Endothelial cell of umbilical vein (primary cell): ENCODE measurements around the gene PRDM7. TPM values are rescaled to one million over a fixed set of nuclear protein-coding genes. Genes with fewer than 3 reads are reported as not detected.

Experiments
- BruUV-seq: library from RNA; stranded (reverse); fragments of 400-500 nt; replicated peaks from 2 replicates; lab custom pipeline; 2021; lab: Mats Ljungman, UMichigan
- CTCF ChIA-PET: fragments of 300-600, 350-600 bp; sonication (Branson Sonifier 250); formaldehyde crosslinking; loops from one replicate; lab custom pipeline; 2021; ENCODE audit warnings: antibody characterized with exemption, inconsistent platforms; lab: Charles Lee
- POLR2A ChIA-PET: fragments of 300-600, 350-600 bp; sonication (Branson Sonifier 250); formaldehyde crosslinking; loops from one replicate; lab custom pipeline; 2021; ENCODE audit warnings: antibody characterized with exemption, inconsistent platforms; lab: Charles Lee
- DNase-seq: peaks from one replicate; pipeline ENCODE4 v3.0.0-alpha.2; 2011; ENCODE audit warnings: low read depth, low spot score
- FAIRE-seq: peaks from 2 replicates; lab custom pipeline; 2011; peaks lifted over from hg19 to GRCh38; lab: Jason Lieb, UNC
- H2AFZ ChIP-seq: 2 replicates; pipeline ENCODE4 v1.6.0; 2012; ENCODE audit warnings: low read depth, low read length, control low read depth, inconsistent platforms
- H3K27ac ChIP-seq: 2 replicates; pipeline ENCODE4 v1.5.1; 2011; ENCODE audit warnings: low read depth, mild to moderate bottlenecking, control low read depth, low read length, moderate library complexity; ENCODE audit not compliant: insufficient read depth
- H3K27me3 ChIP-seq, 2 experiments: 2 replicates each; pipeline versions ENCODE4 v1.6.0 to v1.6.1; 2011; ENCODE audit warnings: low read length in 2 of 2, mixed read lengths in 1 of 2; ENCODE audit not compliant: control insufficient read depth in 2 of 2, insufficient read depth in 2 of 2
- H3K36me3 ChIP-seq, 2 experiments: 2 replicates in 1 of 2; 3 replicates in 1 of 2; pipeline ENCODE4 v1.5.1; 2011; ENCODE audit warnings: low read length in 2 of 2, mild to moderate bottlenecking in 1 of 2, moderate library complexity in 1 of 2; ENCODE audit not compliant: control insufficient read depth in 2 of 2, insufficient read depth in 2 of 2; ENCODE audit errors: extremely low read depth in 1 of 2
- H3K4me1 ChIP-seq: 3 replicates; pipeline ENCODE4 v1.5.1; 2011; ENCODE audit warnings: mild to moderate bottlenecking, low read length; ENCODE audit not compliant: control insufficient read depth, insufficient read depth; ENCODE audit errors: extremely low read depth
- H3K4me2 ChIP-seq: 2 replicates; pipeline ENCODE4 v1.6.1; 2011; ENCODE audit warnings: low read length, control low read depth, mixed read lengths; ENCODE audit not compliant: insufficient read depth
- H3K4me3 ChIP-seq, 3 experiments: fragments of 200-600 bp in 1 of 3; sonication (generic), shearing (Covaris generic) in 1 of 3; replicated peaks in 1 of 3; 2 replicates each; pipeline ENCODE4 v1.5.1; 2011 to 2016; ENCODE audit warnings: control low read depth in 3 of 3, low read length in 3 of 3, mild to moderate bottlenecking in 2 of 3, inconsistent platforms in 1 of 3, low read depth in 1 of 3, moderate library complexity in 1 of 3; ENCODE audit not compliant: insufficient read depth in 1 of 3
- H3K79me2 ChIP-seq: 2 replicates; pipeline ENCODE4 v1.6.0; 2012; ENCODE audit warnings: low read length, inconsistent platforms; ENCODE audit not compliant: control insufficient read depth, insufficient read depth
- H3K9ac ChIP-seq: replicated peaks from 2 replicates; pipeline ENCODE3; 2011; ENCODE audit warnings: low read length, control low read depth; ENCODE audit not compliant: insufficient read depth; ENCODE audit errors: extremely low read depth
- H3K9me1 ChIP-seq: replicated peaks from 3 replicates; pipeline ENCODE4 v1.6.0; 2011; ENCODE audit warnings: mild to moderate bottlenecking, low read length; ENCODE audit not compliant: control insufficient read depth, insufficient read depth; ENCODE audit errors: extremely low read depth
- H3K9me3 ChIP-seq: replicated peaks from 2 replicates; pipeline ENCODE4 v1.5.1; 2012; ENCODE audit warnings: low read length, inconsistent platforms; ENCODE audit not compliant: control insufficient read depth, insufficient read depth
- H4K20me1 ChIP-seq: replicated peaks from 2 replicates; pipeline ENCODE3; 2011; ENCODE audit warnings: mild to moderate bottlenecking, low read length; ENCODE audit not compliant: control insufficient read depth, insufficient read depth; ENCODE audit errors: extremely low read depth
- CTCF ChIP-seq, 2 donors: IDR thresholded peaks; 1 replicate in 1 of 2; 2 replicates in 1 of 2; pipeline ENCODE4 v1.5.1; 2011; ENCODE audit warnings: low read length in 2 of 2, mild to moderate bottlenecking in 2 of 2, moderate library complexity in 2 of 2, control low read depth in 1 of 2, inconsistent platforms in 1 of 2, low read depth in 1 of 2; ENCODE audit not compliant: insufficient read depth in 1 of 2; ENCODE audit errors: extremely low read depth in 1 of 2
- EZH2 ChIP-seq: IDR thresholded peaks from 2 replicates; pipeline ENCODE4 v1.6.1; 2012; ENCODE audit warnings: borderline replicate concordance, low read depth, mild to moderate bottlenecking, moderate library complexity, low read length, inconsistent platforms; ENCODE audit not compliant: severe bottlenecking
- FOS ChIP-seq: IDR thresholded peaks from 2 replicates; pipeline ENCODE4 v1.6.1; 2011; ENCODE audit warnings: mild to moderate bottlenecking, low read length, moderate library complexity, borderline replicate concordance; ENCODE audit not compliant: insufficient read depth
- GATA2 ChIP-seq: IDR thresholded peaks from 2 replicates; pipeline ENCODE4 v1.7.0; 2011; ENCODE audit warnings: low read depth, mild to moderate bottlenecking, moderate library complexity, mixed read lengths, low read length; ENCODE audit not compliant: insufficient read length, insufficient read depth
- JUN ChIP-seq: IDR thresholded peaks from 2 replicates; pipeline ENCODE4 v1.6.1; 2011; ENCODE audit warnings: borderline replicate concordance, low read depth; ENCODE audit not compliant: insufficient read length, insufficient read depth
- MYC ChIP-seq: IDR thresholded peaks from one replicate; pipeline ENCODE4 v1.6.1; 2011; ENCODE audit warnings: mild to moderate bottlenecking, low read depth, low read length
- POLR2A ChIP-seq: IDR thresholded peaks from 2 replicates; pipeline ENCODE4 v1.6.1; 2012; ENCODE audit warnings: low read depth, mild to moderate bottlenecking, control low read depth, low read length
- POLR2AphosphoS5 ChIP-seq: IDR thresholded peaks from 2 replicates; pipeline ENCODE4 v1.6.1; 2012; ENCODE audit warnings: low read depth, mild to moderate bottlenecking, control low read depth, low read length, moderate library complexity; ENCODE audit not compliant: insufficient read depth
- dilution Hi-C: fragments of 300-500 bp; cut with MboI; formaldehyde crosslinking; loops from one replicate; pipeline ENCODE4 v1.15.0; 2019; ENCODE audit warnings: low sequenced_read_pairs; ENCODE audit not compliant: extremely low pct_ligation_motif_present
- intact Hi-C: fragments of 100-400 bp; cut with micrococcal nuclease; formaldehyde crosslinking; loops from one replicate; pipeline ENCODE4 v1.10.0; 2022
- polyA plus RNA-seq, 4 experiments: library from polyadenylated mRNA; depleted of rRNA in 3 of 4; stranded (reverse) in 3 of 4; unstranded in 1 of 4; fragments of >200 nt; gene quantifications; 2 replicates each; pipeline versions ENCODE4 v1.2.1 to v1.2.3, GENCODE V29; 2011 to 2012; ENCODE audit warnings: missing spikeins in 1 of 4
- total RNA-seq: library from RNA; stranded (reverse); gene quantifications from 2 replicates; pipeline ENCODE4 v1.2.3, GENCODE V29; 2021
- TF ChIP-seq, protein P1 (sequence below): IDR thresholded peaks from 2 replicates; pipeline ENCODE4 v1.6.1; 2011; ENCODE audit not compliant: insufficient read depth, insufficient read length

The PRDM7 gene
- total and polyA plus RNA-seq, 2 donors (not counting 3 experiments of a cell fraction or from before 2014, with no cell fraction given) = not detected

DNA sequence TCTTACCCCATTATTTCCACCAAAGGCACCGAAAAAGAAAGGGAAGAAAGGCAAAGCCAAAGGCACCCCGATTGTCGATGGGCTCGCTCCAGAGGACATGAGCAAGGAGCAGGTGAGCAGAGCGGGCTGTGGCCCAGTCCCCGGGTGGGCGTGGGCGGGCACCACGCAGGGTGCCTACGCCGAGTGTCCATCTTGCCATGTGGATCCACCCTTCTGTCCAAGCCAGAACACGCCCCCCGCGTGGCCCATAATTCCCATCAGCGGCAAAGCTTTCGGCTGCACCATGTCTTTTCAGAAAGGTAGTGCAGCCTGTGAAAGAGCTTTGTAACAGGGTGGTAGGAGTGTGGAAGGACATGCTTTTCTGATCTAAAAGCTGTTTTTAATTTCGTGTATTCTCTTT, 49.5 kb downstream of the PRDM7 start:
- H4K20me1 ChIP-seq = no peaks in the 10 kb centered on the region
- FAIRE-seq = no peak
- no TSS peak for BruUV-seq
- H3K9ac ChIP-seq = no peak overlapping the region
- no peak overlapping the region for H3K27ac ChIP-seq
- H3K9me3 ChIP-seq = no peaks in the 10 kb centered on the region
- no peak overlapping the region for H3K4me3 ChIP-seq
- POLR2A ChIA-PET = no interaction called here
- dilution Hi-C loops (no loop called here), intact Hi-C loops (no loop called here)
- H3K27me3 ChIP-seq = no peaks in the 10 kb centered on the region
- no peak overlapping the region for H3K4me2 ChIP-seq
- peaks cover 0 to 2% of the 10 kb centered on the region in 2 experiments for H3K36me3 ChIP-seq
- no peak for DNase-seq
- peaks cover 4% of the 10 kb centered on the region for H3K79me2 ChIP-seq
- H3K4me1 ChIP-seq = peaks cover 4% of the 10 kb centered on the region
- H3K9me1 ChIP-seq = no peaks in the 10 kb centered on the region
- H2AFZ ChIP-seq = no peak overlapping the region
- CTCF ChIA-PET = no interaction called here
- TF ChIP-seq CTCF (IDR thresholded peaks at IDR 0.05; ENCODE audit: extremely low read depth in 1 of 2, insufficient read depth in 1 of 2, low read depth in 1 of 2, low read length in 2 of 2) (no peak), JUN (no peak), MYC (no peak), POLR2AphosphoS5 (no peak), FOS (no peak), EZH2 (no peak), POLR2A (no peak), GATA2 (no peak)
- TF ChIP-seq, protein P1, sequence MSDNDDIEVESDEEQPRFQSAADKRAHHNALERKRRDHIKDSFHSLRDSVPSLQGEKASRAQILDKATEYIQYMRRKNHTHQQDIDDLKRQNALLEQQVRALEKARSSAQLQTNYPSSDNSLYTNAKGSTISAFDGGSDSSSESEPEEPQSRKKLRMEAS = no peak
